Immature natural killer cell (primary cell): ENCODE data around the gene LARP4B. TPM values are rescaled to one million over a fixed set of nuclear protein-coding genes. Genes with fewer than 3 reads are reported as not detected.

ENCODE experiments used
- DNase-seq, 3 donors: peaks; one replicate each; pipeline ENCODE4 v3.0.0; 2022; ENCODE audit warnings: mixed read lengths in 1 of 3
- H3K27ac Mint-ChIP-seq, 6 donors: one replicate each; pipeline ENCODE4 v1.8.0; 2020; ENCODE audit warnings: mixed read lengths in 6 of 6, mild to moderate bottlenecking in 5 of 6, inconsistent platforms in 4 of 6, moderate library complexity in 3 of 6
- H3K27me3 Mint-ChIP-seq, 3 donors: one replicate each; pipeline ENCODE4 v1.8.0; 2020 to 2021; ENCODE audit warnings: low read depth in 3 of 3, mild to moderate bottlenecking in 3 of 3, mixed read lengths in 3 of 3, moderate library complexity in 3 of 3, inconsistent platforms in 1 of 3
- H3K36me3 Mint-ChIP-seq, 3 donors: one replicate each; pipeline ENCODE4 v1.8.0; 2020; ENCODE audit warnings: mixed read lengths in 3 of 3, inconsistent platforms in 2 of 3, mild to moderate bottlenecking in 2 of 3
- H3K4me1 Mint-ChIP-seq, 2 donors: one replicate each; pipeline ENCODE4 v1.8.0; 2020; ENCODE audit warnings: inconsistent platforms in 2 of 2, mild to moderate bottlenecking in 2 of 2, mixed read lengths in 2 of 2, moderate library complexity in 1 of 2
- H3K4me3 Mint-ChIP-seq, 5 donors: one replicate each; pipeline ENCODE4 v1.8.0; 2020; ENCODE audit warnings: mild to moderate bottlenecking in 5 of 5, mixed read lengths in 5 of 5, inconsistent platforms in 3 of 5, moderate library complexity in 3 of 5
- H3K9me3 Mint-ChIP-seq, 6 donors: one replicate each; pipeline ENCODE4 v1.8.0; 2020; ENCODE audit warnings: mild to moderate bottlenecking in 6 of 6, mixed read lengths in 6 of 6, inconsistent platforms in 4 of 6, moderate library complexity in 3 of 6
- polyA plus RNA-seq, 3 donors: library from polyadenylated mRNA; unstranded; fragments of 300-500 nt; fragmentation: Illumina TruSeq; gene quantifications; one replicate each; pipeline ENCODE4 v1.2.3, GENCODE V29; 2021

LARP4B gene
- polyA plus RNA-seq, 3 donors from 2014 or later: 4.7 to 35.8 (median 13.3) TPM

- H3K36me3 Mint-ChIP-seq: peaks cover 21 to 48% (median 28%) of the 10 kb centered on the region in 3 donors
- peaks cover 12 to 40% of the 10 kb centered on the region in 2 donors for H3K4me1 Mint-ChIP-seq
- no peak overlapping the region for H3K27ac Mint-ChIP-seq
- no peaks in the 10 kb centered on the region for H3K9me3 Mint-ChIP-seq
- H3K4me3 Mint-ChIP-seq: no peak overlapping the region
- DNase-seq: no peak
- peaks cover 0 to 12% (median 0%) of the 10 kb centered on the region in 3 donors for H3K27me3 Mint-ChIP-seq
These were observed 123.5 kb downstream of the LARP4B start for GRCh38 chr10:807958-808353.

DNA sequence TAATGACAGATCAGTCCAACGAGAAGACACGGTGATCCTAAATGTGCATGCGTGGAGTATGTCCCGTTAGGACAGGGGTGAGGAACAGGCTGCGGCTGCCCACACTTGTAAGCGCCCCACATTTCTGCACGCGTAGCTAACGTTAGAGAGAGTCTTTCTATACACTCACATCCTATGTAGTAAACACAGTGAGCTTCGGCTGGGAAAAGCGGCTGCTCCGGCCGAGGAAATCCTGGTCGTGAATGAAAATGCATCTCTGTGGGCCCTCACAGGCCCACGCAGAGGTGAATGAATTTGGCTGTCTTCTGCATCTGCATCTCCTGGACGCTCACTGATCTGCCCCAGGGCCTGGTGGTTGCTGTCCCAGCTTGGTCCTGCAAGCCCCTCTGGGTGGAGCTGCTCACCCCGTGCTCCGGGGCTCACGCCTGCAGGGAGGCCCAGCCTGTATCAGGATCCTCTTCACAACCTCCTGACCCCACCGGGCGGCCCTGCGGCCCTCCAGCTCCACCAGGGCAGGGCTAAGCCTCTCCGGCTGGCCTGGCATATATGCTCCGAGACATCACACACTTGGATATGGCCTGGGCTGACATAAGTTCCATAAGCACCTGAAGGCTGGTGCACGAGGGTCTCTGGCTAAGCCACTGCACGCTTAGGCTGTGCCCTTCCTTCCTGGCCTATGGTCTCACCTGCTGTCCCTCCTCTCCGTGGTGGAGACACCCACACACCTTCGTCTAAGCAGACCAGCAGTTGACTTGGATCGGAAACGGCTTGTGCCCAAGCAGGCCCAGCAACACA, 124.1 kb downstream of the LARP4B start:
- Mint-ChIP-seq H3K36me3 (peaks cover 21 to 45% (median 27%) of the 10 kb centered on the region in 3 donors), H3K9me3 (no peaks in the 10 kb centered on the region), H3K27ac (no peak overlapping the region), H3K27me3 (peaks cover 0 to 12% (median 0%) of the 10 kb centered on the region in 3 donors), H3K4me3 (no peak overlapping the region), H3K4me1 (peaks cover 12 to 34% of the 10 kb centered on the region in 2 donors)
- no peak for DNase-seq

DNA sequence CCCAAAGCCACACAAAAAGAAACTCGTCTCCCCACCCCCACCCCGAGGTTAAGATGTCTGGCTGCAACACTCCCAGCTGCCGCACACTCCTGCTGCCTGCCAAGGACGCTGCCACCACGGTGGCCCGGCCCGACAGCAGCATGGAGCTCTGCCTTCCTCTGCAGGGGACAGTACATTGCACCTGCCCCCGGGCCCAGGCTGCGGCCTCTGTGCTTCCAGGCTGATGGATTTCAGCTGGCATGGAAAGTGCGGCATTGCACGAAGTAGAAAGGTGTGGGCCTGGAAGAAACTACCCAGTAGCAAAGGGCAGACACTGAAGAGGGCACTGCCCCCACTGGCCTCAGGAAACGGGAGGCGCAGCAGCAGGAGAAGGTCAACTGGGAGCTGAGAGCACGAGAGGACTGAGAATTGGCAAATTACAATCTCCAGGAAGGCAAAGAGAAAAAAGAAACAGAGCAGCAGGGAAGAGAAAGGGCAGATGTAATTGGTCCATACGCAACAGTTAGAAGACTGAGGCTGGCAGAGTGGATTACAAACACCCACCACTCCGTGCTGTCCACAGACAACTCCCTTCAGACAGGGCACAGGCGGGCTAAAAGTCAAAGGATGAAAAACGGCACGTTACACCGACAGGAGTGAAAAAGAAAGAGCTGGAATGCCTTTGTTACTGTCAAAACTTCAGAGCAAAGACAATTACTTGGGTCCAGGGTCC, 124.9 kb downstream of the LARP4B start:
- no peak overlapping the region for H3K4me3 Mint-ChIP-seq
- peak overlapping the region in 1 of 6 donors; percentile 32 for H3K27ac Mint-ChIP-seq
- H3K27me3 Mint-ChIP-seq: peaks cover 0 to 12% (median 4%) of the 10 kb centered on the region in 3 donors
- H3K4me1 Mint-ChIP-seq: peaks cover 14 to 33% of the 10 kb centered on the region in 2 donors
- no peaks in the 10 kb centered on the region for H3K9me3 Mint-ChIP-seq
- peaks cover 21 to 39% (median 21%) of the 10 kb centered on the region in 3 donors for H3K36me3 Mint-ChIP-seq
- DNase-seq: no peak

GRCh38 chr10:805620-806305, 125.7 kb downstream of the LARP4B start:
- no peak overlapping the region for H3K4me3 Mint-ChIP-seq
- no peak for DNase-seq
- H3K9me3 Mint-ChIP-seq: no peaks in the 10 kb centered on the region
- H3K27ac Mint-ChIP-seq: peak overlapping the region in 1 of 6 donors; percentile 32
- H3K27me3 Mint-ChIP-seq: peaks cover 0 to 12% (median 7%) of the 10 kb centered on the region in 3 donors
- H3K4me1 Mint-ChIP-seq: peaks cover 17 to 36% of the 10 kb centered on the region in 2 donors
- peaks cover 15 to 34% (median 16%) of the 10 kb centered on the region in 3 donors for H3K36me3 Mint-ChIP-seq

DNA sequence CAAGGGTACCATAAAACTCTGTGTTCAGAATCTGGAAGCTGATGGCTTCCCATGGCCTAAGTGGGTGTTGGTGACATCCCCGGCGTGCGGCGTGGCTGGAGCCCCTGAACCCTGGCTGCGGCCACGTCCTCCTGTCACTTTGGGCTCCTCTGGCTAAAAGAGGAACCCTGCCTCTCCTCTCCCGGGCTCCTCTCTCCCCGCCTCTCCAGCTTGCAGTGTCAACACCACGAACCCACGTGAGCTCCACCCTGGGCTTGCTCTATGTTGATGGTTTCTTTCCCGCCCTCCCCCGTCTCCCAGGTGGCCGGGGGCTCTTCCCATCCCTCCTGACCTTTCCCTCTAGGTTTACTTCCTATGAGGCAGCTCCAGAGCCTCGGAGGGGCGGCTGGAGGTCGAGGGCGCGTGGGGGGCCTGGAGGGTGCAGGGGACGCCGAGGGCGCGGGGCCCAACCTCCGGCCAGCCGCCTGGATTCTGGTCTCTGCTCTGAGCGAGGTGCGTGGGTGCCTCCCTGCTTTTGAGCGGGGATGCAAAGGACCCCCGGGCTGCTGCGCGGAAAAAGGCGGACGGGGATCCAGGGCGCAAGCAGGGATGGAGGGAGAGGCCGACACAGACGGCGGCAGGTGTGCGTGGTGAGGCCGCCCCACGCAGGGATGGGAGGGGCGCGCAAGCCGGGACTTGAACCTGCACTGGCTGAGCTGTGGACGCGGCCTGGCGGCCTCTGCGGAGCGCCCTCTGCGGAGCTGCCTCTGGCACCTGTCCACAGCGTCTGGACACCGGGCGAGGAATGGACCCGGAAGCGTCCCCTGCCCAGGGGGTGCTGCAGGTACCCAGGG, 126.5 kb downstream of the LARP4B start:
- Mint-ChIP-seq H3K27ac (peak overlapping the region in 3 of 6 donors; percentile 30 to 62 (median 34)), H3K9me3 (no peaks in the 10 kb centered on the region), H3K4me3 (peak overlapping the region in 4 of 5 donors; percentile 39 to 67 (median 58)), H3K4me1 (peaks cover 17 to 36% of the 10 kb centered on the region in 2 donors), H3K27me3 (peaks cover 0 to 12% (median 7%) of the 10 kb centered on the region in 3 donors), H3K36me3 (peaks cover 15 to 30% (median 18%) of the 10 kb centered on the region in 3 donors)
- DNase-seq: no peak

DNA sequence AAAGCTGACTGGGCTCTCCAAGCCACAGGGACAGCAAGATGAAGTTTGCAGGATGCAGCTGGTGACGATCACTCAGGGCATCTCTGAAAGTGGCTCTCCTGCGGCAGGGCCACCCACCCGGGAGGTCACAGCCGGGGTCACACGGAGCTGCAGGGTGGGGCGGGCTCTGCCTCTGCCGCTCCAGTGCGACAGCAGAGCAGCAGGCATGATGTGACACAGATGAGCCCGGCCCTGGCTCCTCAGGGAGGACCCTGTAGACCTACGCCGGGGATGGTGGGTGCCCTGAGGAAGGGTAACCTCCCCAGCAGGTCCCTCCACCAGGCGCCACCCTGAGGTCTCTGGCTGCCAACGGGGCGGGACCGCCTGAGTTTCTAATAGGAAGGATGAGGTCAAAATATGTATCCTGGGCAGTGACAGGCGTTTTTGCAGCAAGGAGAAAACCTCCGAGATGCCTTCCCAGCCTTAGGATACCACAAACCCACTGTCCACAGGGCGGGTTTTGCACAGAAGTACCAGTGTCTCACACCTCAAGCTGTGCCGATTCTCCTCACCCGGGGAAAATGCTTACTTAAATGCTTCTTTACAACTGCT, 127.2 kb downstream of the LARP4B start:
- DNase-seq: peak; percentile 33 to 40 (median 39)
- no peaks in the 10 kb centered on the region for H3K9me3 Mint-ChIP-seq
- peaks cover 3 to 12% (median 9%) of the 10 kb centered on the region in 3 donors for H3K27me3 Mint-ChIP-seq
- peak overlapping the region; percentile 27 to 67 (median 54) for H3K4me3 Mint-ChIP-seq
- H3K36me3 Mint-ChIP-seq: peaks cover 15 to 24% (median 19%) of the 10 kb centered on the region in 3 donors
- H3K27ac Mint-ChIP-seq: peak overlapping the region in 5 of 6 donors; percentile 24 to 67 (median 34)
- H3K4me1 Mint-ChIP-seq: peaks cover 17 to 36% of the 10 kb centered on the region in 2 donors

DNA sequence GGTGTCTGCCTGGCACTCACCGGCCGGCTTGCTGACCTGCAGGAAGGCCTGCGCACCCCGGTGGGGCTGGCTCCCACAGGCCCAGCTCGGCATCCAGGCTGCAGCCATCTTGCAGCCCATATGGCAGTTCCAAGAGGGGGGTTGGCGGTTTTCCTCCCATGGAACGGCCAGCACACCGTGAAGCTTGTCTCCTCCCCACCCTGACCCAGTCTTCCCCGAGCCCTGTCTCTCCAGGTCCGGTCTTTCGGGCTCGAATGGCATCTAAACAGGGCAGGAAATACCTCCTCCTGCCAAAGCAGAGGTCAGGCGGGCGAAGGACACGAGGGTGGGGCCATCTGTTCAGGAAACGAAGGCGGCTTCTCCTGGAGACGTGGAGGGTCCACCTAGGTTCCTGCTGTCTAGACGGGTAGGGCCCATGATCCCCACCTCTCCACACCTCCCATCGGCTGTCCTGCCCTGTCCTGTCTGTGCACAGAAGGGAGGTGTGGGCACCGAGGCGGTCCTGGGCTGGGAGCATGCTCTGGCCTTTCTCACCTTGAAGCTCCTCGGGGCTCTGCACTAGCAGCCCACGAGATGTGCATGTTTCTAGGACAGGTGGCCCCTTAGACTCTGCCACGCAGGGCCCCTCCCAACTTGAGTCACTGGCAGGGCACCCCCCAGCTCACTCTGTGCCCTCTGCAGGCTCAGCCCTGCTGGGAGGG, 128.3 kb downstream of the LARP4B start:
- H3K27me3 Mint-ChIP-seq: peaks cover 3 to 12% (median 9%) of the 10 kb centered on the region in 3 donors
- DNase-seq: no peak
- H3K27ac Mint-ChIP-seq: no peak overlapping the region
- no peak overlapping the region for H3K4me3 Mint-ChIP-seq
- peaks cover 8 to 22% (median 12%) of the 10 kb centered on the region in 3 donors for H3K36me3 Mint-ChIP-seq
- peaks cover 0 to 8% (median 0%) of the 10 kb centered on the region in 6 donors for H3K9me3 Mint-ChIP-seq
- H3K4me1 Mint-ChIP-seq: peaks cover 17 to 36% of the 10 kb centered on the region in 2 donors

- Mint-ChIP-seq H3K9me3 (peaks cover 0 to 8% (median 2%) of the 10 kb centered on the region in 6 donors), H3K27me3 (peaks cover 3 to 12% (median 9%) of the 10 kb centered on the region in 3 donors), H3K27ac (no peak overlapping the region), H3K4me1 (peaks cover 17 to 36% of the 10 kb centered on the region in 2 donors), H3K36me3 (peaks cover 6 to 17% (median 10%) of the 10 kb centered on the region in 3 donors), H3K4me3 (no peak overlapping the region)
- no peak for DNase-seq
These were observed 129.0 kb downstream of the LARP4B start for GRCh38 chr10:802506-802905.

DNA sequence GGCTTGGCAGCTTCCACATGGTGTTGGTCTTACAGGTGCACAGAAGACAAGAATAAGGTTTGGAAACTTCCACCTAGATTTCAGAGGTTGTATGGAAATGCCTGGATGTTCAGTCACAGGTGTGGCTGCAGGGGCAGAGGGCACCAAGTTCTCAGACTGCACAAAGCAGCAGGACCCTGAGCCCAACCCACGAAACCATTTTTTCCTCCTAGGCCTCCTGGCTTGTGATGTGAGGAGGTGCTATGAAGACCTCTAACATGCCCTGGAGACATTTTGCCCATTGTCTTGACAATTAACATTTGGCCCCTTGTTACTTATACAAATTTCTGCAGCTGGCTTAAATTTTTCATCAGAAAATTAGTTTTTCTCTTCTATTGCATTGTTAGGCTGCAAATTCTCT, 134.3 kb downstream of the LARP4B start:
- Mint-ChIP-seq H3K27ac (no peak overlapping the region), H3K27me3 (peaks cover 0 to 9% (median 3%) of the 10 kb centered on the region in 3 donors), H3K4me3 (no peak overlapping the region), H3K4me1 (peaks cover 5 to 8% of the 10 kb centered on the region in 2 donors), H3K9me3 (peaks cover 2 to 20% (median 10%) of the 10 kb centered on the region in 6 donors), H3K36me3 (peaks cover 8 to 17% (median 12%) of the 10 kb centered on the region in 3 donors)
- no peak for DNase-seq

DNA sequence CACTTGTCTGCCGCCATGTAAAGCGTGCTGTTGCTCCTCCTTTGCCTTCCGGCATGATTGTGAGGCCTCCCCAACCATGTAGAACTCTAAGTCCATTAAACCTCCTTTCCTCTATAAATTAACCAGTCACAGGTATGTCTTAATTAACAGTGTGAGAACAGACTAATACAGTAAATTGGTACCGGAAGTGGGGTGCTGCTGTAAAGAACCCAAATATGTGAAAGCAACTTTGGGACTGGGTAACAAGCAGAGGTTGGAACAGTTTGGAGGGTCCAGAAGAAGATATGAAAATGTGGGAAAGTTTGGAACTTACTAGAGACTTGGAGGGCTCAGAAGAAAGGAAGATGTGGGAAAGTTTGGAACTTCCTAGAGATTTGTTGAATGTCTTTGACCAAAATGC, 135.3 kb downstream of the LARP4B start:
- H3K9me3 Mint-ChIP-seq: peaks cover 2 to 20% (median 10%) of the 10 kb centered on the region in 6 donors
- H3K27ac Mint-ChIP-seq: no peak overlapping the region
- peaks cover 2 to 3% (median 3%) of the 10 kb centered on the region in 3 donors for H3K27me3 Mint-ChIP-seq

DNA sequence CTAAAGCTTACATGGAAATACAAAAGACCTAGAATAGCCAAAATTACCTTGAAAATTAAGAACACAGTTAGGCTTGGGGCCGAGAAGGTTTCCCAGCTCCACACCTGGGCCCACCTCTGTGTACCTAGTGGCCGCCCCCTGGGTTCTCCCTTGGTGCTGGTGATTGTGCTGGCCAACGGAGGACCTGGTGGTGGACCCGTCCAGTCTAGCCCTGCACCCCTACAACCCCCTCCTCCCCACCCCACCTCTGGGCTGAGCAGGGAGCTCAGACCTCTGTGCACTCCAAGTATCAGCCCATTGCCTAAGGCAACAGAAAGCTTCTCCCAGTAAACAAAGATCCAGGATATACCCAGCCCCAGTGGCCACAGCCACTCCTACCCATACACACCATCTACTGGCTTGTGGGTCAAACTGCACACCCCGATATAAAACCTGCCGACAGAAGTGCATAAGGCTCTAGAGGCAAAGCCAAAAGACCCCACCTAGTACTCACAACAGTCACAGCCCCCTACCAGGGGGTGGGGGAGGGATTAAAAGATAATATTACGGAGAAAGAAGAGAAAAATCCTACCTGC, 137.0 kb downstream of the LARP4B start:
- Mint-ChIP-seq H3K4me1 (no peaks in the 10 kb centered on the region), H3K4me3 (no peak overlapping the region), H3K36me3 (peaks cover 7 to 17% (median 8%) of the 10 kb centered on the region in 3 donors), H3K27ac (no peak overlapping the region), H3K27me3 (peaks cover 2 to 5% (median 3%) of the 10 kb centered on the region in 3 donors), H3K9me3 (peaks cover 2 to 20% (median 10%) of the 10 kb centered on the region in 6 donors)
- DNase-seq: no peak

More for the DNA sequence above, 135.3 kb downstream of the LARP4B start:
- H3K4me3 Mint-ChIP-seq: no peak overlapping the region
- no peaks in the 10 kb centered on the region for H3K4me1 Mint-ChIP-seq
- no peak for DNase-seq
- H3K36me3 Mint-ChIP-seq: peaks cover 8 to 17% (median 12%) of the 10 kb centered on the region in 3 donors

GRCh38 chr10:792792-793100, 138.8 kb downstream of the LARP4B start:
- no peak overlapping the region for H3K4me3 Mint-ChIP-seq
- no peaks in the 10 kb centered on the region for H3K4me1 Mint-ChIP-seq
- peaks cover 0 to 8% (median 3%) of the 10 kb centered on the region in 3 donors for H3K27me3 Mint-ChIP-seq
- H3K36me3 Mint-ChIP-seq: peaks cover 6 to 8% (median 7%) of the 10 kb centered on the region in 3 donors
- no peak overlapping the region for H3K27ac Mint-ChIP-seq
- H3K9me3 Mint-ChIP-seq: peaks cover 2 to 19% (median 7%) of the 10 kb centered on the region in 6 donors
- no peak for DNase-seq
